Glutamatergic neuron (in vitro differentiated cells): ENCODE data around the gene MYEF2. TPM values are rescaled to one million over a fixed set of nuclear protein-coding genes. Genes with fewer than 3 reads are reported as not detected.

Experiments used
- DNase-seq: peaks from one replicate; pipeline ENCODE4 v3.0.0; 2022
- H3K27ac Mint-ChIP-seq: one replicate; pipeline ENCODE4 v1.8.0; 2020; ENCODE audit warnings: mild to moderate bottlenecking, mixed read lengths, inconsistent platforms; ENCODE audit not compliant: unreplicated experiment
- H3K27me3 Mint-ChIP-seq: one replicate; pipeline ENCODE4 v1.8.0; 2020; ENCODE audit warnings: mild to moderate bottlenecking, moderate library complexity, mixed read lengths, inconsistent platforms; ENCODE audit not compliant: unreplicated experiment
- H3K36me3 Mint-ChIP-seq: one replicate; pipeline ENCODE4 v1.8.0; 2020; ENCODE audit warnings: mild to moderate bottlenecking, mixed read lengths, inconsistent platforms; ENCODE audit not compliant: unreplicated experiment
- H3K4me1 Mint-ChIP-seq: one replicate; pipeline ENCODE4 v1.8.0; 2020; ENCODE audit warnings: mild to moderate bottlenecking, low read depth, mixed read lengths, inconsistent platforms; ENCODE audit not compliant: unreplicated experiment
- H3K4me3 Mint-ChIP-seq: one replicate; pipeline ENCODE4 v1.8.0; 2020; ENCODE audit warnings: mild to moderate bottlenecking, mixed read lengths, inconsistent platforms; ENCODE audit not compliant: unreplicated experiment
- H3K9me3 Mint-ChIP-seq: one replicate; pipeline ENCODE4 v1.8.0; 2020; ENCODE audit warnings: mild to moderate bottlenecking, moderate library complexity, mixed read lengths, inconsistent platforms; ENCODE audit not compliant: unreplicated experiment
- total RNA-seq: library from RNA; stranded (reverse); fragmentation: NEBNext Ultra II Directional; extraction: Animal tissue kit (Norgen Biotek cat#: 25700); gene quantifications from one replicate; pipeline ENCODE4 v1.2.1, GENCODE V29; 2021; ENCODE audit not compliant: unreplicated experiment
- TF ChIP-seq, protein P1 (sequence below): fragments of 200-600 bp; sonication (generic); IDR thresholded peaks from one replicate; pipeline ENCODE4 v1.5.0; 2021; ENCODE audit not compliant: partially characterized antibody, unreplicated experiment

Gene MYEF2
- total RNA-seq, 1 donor from 2014 or later: 245 TPM

DNA sequence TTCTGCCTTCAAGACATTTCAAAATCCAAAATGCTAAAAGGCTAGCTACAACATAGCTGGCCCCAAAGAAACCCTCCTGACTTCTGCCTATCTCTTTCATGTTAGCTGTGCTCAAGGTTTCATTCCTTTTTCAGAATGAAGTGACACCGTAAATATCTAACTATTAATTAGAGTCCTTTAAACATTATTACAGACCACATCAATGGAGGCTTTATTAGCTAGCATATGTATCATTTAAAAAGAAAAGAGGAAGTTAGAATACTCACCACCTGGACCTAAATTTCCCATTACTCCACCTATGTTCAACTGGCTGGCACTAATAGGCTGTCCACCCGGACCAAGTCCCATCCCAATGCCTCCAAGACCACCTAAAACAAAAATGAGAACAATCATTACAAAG lies 24.6 kb downstream of the MYEF2 start:
- H3K27ac Mint-ChIP-seq: no peak overlapping the region
- no peaks in the 10 kb centered on the region for H3K27me3 Mint-ChIP-seq
- H3K36me3 Mint-ChIP-seq: no peaks in the 10 kb centered on the region
- TF ChIP-seq, protein P1, sequence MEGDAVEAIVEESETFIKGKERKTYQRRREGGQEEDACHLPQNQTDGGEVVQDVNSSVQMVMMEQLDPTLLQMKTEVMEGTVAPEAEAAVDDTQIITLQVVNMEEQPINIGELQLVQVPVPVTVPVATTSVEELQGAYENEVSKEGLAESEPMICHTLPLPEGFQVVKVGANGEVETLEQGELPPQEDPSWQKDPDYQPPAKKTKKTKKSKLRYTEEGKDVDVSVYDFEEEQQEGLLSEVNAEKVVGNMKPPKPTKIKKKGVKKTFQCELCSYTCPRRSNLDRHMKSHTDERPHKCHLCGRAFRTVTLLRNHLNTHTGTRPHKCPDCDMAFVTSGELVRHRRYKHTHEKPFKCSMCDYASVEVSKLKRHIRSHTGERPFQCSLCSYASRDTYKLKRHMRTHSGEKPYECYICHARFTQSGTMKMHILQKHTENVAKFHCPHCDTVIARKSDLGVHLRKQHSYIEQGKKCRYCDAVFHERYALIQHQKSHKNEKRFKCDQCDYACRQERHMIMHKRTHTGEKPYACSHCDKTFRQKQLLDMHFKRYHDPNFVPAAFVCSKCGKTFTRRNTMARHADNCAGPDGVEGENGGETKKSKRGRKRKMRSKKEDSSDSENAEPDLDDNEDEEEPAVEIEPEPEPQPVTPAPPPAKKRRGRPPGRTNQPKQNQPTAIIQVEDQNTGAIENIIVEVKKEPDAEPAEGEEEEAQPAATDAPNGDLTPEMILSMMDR: no peak
- H3K9me3 Mint-ChIP-seq: no peaks in the 10 kb centered on the region
- no peak for DNase-seq
- H3K4me1 Mint-ChIP-seq: no peaks in the 10 kb centered on the region
- no peak overlapping the region for H3K4me3 Mint-ChIP-seq

GRCh38 chr15:48149858-48150257 lies 28.2 kb downstream of the MYEF2 start:
- H3K4me1 Mint-ChIP-seq: peaks cover 6% of the 10 kb centered on the region
- no peak overlapping the region for H3K27ac Mint-ChIP-seq
- H3K36me3 Mint-ChIP-seq: no peaks in the 10 kb centered on the region
- H3K4me3 Mint-ChIP-seq: no peak overlapping the region
- DNase-seq: no peak
- no peaks in the 10 kb centered on the region for H3K27me3 Mint-ChIP-seq
- no peaks in the 10 kb centered on the region for H3K9me3 Mint-ChIP-seq
- TF ChIP-seq, protein P1: no peak

GRCh38 chr15:48147358-48147757 lies 30.7 kb downstream of the MYEF2 start:
- H3K27me3 Mint-ChIP-seq: no peaks in the 10 kb centered on the region

GRCh38 chr15:48145923-48146322 lies 32.2 kb downstream of the MYEF2 start:
- H3K4me1 Mint-ChIP-seq: peaks cover 9% of the 10 kb centered on the region
- no peaks in the 10 kb centered on the region for H3K27me3 Mint-ChIP-seq
- TF ChIP-seq, protein P1: no peak
- no peak overlapping the region for H3K4me3 Mint-ChIP-seq
- no peaks in the 10 kb centered on the region for H3K9me3 Mint-ChIP-seq
- no peaks in the 10 kb centered on the region for H3K36me3 Mint-ChIP-seq
- DNase-seq: no peak
- peak overlapping the region; percentile 35 for H3K27ac Mint-ChIP-seq

More at GRCh38 chr15:48147358-48147757, 30.7 kb downstream of the MYEF2 start:
- TF ChIP-seq, protein P1: no peak
- H3K27ac Mint-ChIP-seq: peak overlapping the region; percentile 48
- H3K4me3 Mint-ChIP-seq: peak overlapping the region; percentile 28
- H3K4me1 Mint-ChIP-seq: peaks cover 8% of the 10 kb centered on the region
- no peak for DNase-seq
- no peaks in the 10 kb centered on the region for H3K36me3 Mint-ChIP-seq
- H3K9me3 Mint-ChIP-seq: no peaks in the 10 kb centered on the region

GRCh38 chr15:48144889-48145288 lies 33.2 kb downstream of the MYEF2 start:
- H3K4me1 Mint-ChIP-seq: peaks cover 16% of the 10 kb centered on the region
- H3K36me3 Mint-ChIP-seq: no peaks in the 10 kb centered on the region
- H3K27me3 Mint-ChIP-seq: no peaks in the 10 kb centered on the region
- H3K27ac Mint-ChIP-seq: no peak overlapping the region
- no peak for DNase-seq
- no peaks in the 10 kb centered on the region for H3K9me3 Mint-ChIP-seq
- TF ChIP-seq, protein P1: no peak
- H3K4me3 Mint-ChIP-seq: no peak overlapping the region
